ENCODE data around the gene AXL. TPM values are rescaled to one million over a fixed set of nuclear protein-coding genes. Genes with fewer than 3 reads are reported as not detected.
"Not testable (repeated sequence)": the region's sequence is repeated elsewhere in the genome, so short reads cannot be mapped to it uniquely, and the experiment has no call there.

Gene AXL
- total RNA-seq, 1 donor from 2014 or later: 250 TPM

DNA sequence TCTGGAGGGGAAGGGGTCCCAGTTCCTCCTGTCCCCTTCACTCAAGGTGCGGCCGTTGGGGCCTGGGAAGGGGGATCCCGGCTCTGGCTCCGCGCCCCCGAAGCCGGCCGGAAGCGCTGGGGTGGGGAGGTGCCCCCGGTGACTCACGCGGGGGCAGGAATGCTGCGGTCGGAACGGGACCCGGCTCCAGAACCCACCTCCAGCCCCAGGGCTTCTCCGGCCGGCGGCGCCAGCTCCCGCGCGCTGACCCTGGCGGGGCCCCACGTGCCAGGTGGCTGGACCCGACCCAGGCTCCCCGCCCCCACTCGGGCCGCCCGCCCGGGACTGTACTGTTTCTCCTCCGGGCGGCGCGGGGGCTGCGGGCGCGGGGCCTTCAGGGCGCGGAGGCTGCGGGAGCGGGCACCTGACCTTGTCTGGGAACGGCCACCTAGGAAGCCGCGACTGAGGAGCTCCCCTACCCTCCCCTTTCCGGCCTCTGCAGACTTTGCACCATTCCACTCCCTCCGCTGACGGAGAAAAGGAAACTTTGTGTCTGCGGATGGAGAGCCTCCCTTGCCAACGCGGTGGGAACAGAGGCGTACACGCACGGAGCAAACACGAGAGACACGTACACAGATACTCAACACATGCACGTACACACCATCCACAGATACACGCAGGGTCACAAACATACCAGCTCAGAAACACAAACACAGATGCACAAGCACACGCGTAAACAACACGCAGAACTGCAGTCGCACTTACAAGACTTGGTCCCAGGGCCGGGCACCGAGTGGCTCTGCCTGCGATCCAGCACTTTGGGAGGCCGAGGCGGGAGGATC lies 7.2 kb downstream of the AXL start:
- DNase-seq (ENCODE audit: extremely low spot score, unreplicated experiment): peak; percentile 92
- Mint-ChIP-seq H3K36me3 (ENCODE audit: unreplicated experiment) (peaks cover 16% of the 10 kb centered on the region), H3K4me1 (ENCODE audit: unreplicated experiment) (peaks cover 65% of the 10 kb centered on the region), H3K27ac (ENCODE audit: unreplicated experiment) (peak overlapping the region; percentile 96), H3K9me3 (ENCODE audit: unreplicated experiment) (no peaks in the 10 kb centered on the region), H3K4me3 (ENCODE audit: unreplicated experiment) (peak overlapping the region; percentile 71), H3K27me3 (ENCODE audit: unreplicated experiment) (no peaks in the 10 kb centered on the region)
- TF ChIP-seq, protein P1, sequence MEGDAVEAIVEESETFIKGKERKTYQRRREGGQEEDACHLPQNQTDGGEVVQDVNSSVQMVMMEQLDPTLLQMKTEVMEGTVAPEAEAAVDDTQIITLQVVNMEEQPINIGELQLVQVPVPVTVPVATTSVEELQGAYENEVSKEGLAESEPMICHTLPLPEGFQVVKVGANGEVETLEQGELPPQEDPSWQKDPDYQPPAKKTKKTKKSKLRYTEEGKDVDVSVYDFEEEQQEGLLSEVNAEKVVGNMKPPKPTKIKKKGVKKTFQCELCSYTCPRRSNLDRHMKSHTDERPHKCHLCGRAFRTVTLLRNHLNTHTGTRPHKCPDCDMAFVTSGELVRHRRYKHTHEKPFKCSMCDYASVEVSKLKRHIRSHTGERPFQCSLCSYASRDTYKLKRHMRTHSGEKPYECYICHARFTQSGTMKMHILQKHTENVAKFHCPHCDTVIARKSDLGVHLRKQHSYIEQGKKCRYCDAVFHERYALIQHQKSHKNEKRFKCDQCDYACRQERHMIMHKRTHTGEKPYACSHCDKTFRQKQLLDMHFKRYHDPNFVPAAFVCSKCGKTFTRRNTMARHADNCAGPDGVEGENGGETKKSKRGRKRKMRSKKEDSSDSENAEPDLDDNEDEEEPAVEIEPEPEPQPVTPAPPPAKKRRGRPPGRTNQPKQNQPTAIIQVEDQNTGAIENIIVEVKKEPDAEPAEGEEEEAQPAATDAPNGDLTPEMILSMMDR (IDR thresholded peaks at IDR 0.05): peak; percentile 28

DNA sequence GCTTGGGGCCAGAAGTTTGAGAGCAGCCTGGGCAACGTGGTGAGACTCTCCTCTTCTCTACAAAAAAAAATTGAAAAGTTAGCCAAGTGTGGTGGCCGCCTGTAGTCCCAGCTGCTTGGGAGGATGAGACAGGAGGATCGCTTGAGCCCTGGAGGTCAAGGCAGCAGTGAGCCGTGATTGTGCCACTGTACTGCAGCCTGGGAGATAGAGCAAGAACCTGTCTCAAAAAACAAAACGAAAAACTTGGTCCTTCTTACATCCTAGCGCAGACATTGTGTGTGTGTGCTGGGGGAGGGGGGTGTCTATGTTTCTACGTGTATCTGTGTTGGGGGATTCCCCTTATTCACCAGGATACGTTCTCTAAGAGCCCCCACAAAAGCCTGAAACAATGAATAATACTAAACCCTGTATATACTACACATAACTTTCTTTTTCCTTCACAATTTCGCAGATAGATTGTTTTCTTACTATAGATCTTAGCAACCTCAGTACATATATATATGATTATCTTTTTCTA lies 7.9 kb downstream of the AXL start:
- peak overlapping the region; percentile 71 for H3K4me3 Mint-ChIP-seq (ENCODE audit: unreplicated experiment)
- no peak for DNase-seq (ENCODE audit: extremely low spot score, unreplicated experiment)
- H3K27me3 Mint-ChIP-seq (ENCODE audit: unreplicated experiment): no peaks in the 10 kb centered on the region
- H3K27ac Mint-ChIP-seq (ENCODE audit: unreplicated experiment): peak overlapping the region; percentile 96
- H3K4me1 Mint-ChIP-seq (ENCODE audit: unreplicated experiment): peaks cover 60% of the 10 kb centered on the region
- peaks cover 16% of the 10 kb centered on the region for H3K36me3 Mint-ChIP-seq (ENCODE audit: unreplicated experiment)
- TF ChIP-seq, protein P1 (IDR thresholded peaks at IDR 0.05): no peak
- no peaks in the 10 kb centered on the region for H3K9me3 Mint-ChIP-seq (ENCODE audit: unreplicated experiment)

DNA sequence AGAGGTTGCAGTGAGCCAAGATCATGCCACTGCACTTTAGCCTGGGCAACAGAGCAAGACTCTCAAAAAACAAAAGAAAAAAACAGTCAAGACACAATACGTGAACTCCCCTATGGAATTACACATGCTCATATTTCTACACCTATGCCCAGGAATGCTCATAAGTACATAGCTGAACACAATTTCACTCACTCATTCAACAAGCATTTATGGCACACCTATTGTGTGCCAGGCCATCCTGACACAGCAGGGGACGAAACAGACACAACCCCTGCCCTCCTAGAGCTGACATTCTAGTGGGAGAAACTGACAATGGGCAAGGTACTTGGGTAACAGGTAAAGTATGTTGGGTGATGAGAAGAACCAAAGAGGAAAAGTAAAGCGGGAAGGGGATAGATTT lies 9.5 kb downstream of the AXL start:
- TF ChIP-seq, protein P1 (IDR thresholded peaks at IDR 0.05): no peak
- Mint-ChIP-seq H3K9me3 (ENCODE audit: unreplicated experiment) (no peaks in the 10 kb centered on the region), H3K36me3 (ENCODE audit: unreplicated experiment) (peaks cover 13% of the 10 kb centered on the region), H3K27ac (ENCODE audit: unreplicated experiment) (peak overlapping the region; percentile 43), H3K4me1 (ENCODE audit: unreplicated experiment) (peaks cover 45% of the 10 kb centered on the region), H3K4me3 (ENCODE audit: unreplicated experiment) (no peak overlapping the region), H3K27me3 (ENCODE audit: unreplicated experiment) (no peaks in the 10 kb centered on the region)
- DNase-seq (ENCODE audit: extremely low spot score, unreplicated experiment): no peak

DNA sequence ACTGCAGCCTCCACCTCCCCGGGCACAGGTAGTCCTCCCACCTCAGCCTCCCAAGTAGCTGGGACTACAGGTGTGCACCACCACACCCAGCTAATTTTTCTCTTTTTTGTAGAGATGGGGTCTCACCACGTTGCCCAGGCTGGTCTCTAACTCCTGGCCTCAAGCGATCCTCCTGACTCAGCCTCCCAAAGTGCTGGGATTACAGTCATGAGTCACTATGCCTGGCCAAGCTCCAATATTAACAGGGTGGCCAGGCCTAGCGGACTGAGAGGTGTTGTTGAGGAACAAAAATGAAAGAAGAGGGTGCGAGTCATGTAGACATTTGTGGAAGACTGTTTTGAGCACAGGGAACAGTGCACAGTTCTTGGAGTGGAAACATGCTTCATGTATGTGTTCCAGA lies 10.3 kb downstream of the AXL start:
- Mint-ChIP-seq H3K4me1 (ENCODE audit: unreplicated experiment) (peaks cover 36% of the 10 kb centered on the region), H3K36me3 (ENCODE audit: unreplicated experiment) (peaks cover 17% of the 10 kb centered on the region)
- not testable (repeated sequence) for H3K27ac Mint-ChIP-seq (ENCODE audit: unreplicated experiment); H3K9me3 Mint-ChIP-seq (ENCODE audit: unreplicated experiment); H3K27me3 Mint-ChIP-seq (ENCODE audit: unreplicated experiment); H3K4me3 Mint-ChIP-seq (ENCODE audit: unreplicated experiment); DNase-seq (ENCODE audit: extremely low spot score, unreplicated experiment)

DNA sequence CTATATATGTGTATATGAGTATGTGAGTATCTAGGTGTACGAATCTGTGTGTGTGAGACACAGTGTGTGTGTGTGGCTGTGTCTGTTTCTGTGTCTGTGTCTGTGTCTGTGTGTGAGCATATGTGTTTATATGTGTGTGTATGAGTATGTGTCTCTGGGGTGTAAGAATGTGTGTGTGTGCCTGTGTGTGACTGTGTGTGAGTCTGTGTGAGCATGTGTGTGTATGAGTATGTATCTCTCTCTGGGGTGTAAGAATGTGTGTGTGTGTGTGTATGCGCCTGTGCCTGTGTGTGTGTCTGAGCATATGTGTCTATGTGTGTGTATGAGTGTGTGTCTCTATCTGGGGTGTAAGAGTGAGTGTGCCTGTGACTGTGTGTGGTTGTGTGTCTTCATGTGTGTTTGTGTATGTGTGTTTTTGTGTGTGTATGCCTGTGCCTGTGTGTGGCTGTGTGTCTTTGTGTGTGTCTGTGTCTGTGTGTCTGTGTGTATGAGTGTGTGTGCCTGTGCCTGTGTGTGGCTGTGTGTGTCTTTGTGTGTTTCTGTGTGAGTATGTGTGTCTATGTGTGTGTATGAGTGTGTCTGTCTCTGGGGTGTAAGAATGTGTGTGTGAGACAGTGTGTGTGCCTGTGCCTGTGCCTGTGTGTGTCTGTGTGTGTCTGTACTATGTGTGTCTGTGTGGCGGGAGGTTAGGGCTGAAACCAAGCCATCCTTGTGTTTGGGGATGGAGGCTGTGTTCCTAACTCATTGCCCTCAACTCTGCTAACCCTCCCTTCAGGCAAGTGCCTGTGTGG lies 11.2 kb downstream of the AXL start:
- no peaks in the 10 kb centered on the region for H3K9me3 Mint-ChIP-seq (ENCODE audit: unreplicated experiment)
- peaks cover 20% of the 10 kb centered on the region for H3K36me3 Mint-ChIP-seq (ENCODE audit: unreplicated experiment)
- H3K27ac Mint-ChIP-seq (ENCODE audit: unreplicated experiment): no peak overlapping the region
- DNase-seq (ENCODE audit: extremely low spot score, unreplicated experiment): no peak
- H3K4me1 Mint-ChIP-seq (ENCODE audit: unreplicated experiment): peaks cover 27% of the 10 kb centered on the region
- no peaks in the 10 kb centered on the region for H3K27me3 Mint-ChIP-seq (ENCODE audit: unreplicated experiment)
- H3K4me3 Mint-ChIP-seq (ENCODE audit: unreplicated experiment): no peak overlapping the region
- TF ChIP-seq, protein P1 (IDR thresholded peaks at IDR 0.05): no peak

Measured in osteocyte (in vitro differentiated cells).